Activated CD8-positive, alpha-beta T cell treated with anti-CD3 and anti-CD28 coated beads for 36 hours (primary cell): ENCODE data around the gene CHCHD3. TPM values are rescaled to one million over a fixed set of nuclear protein-coding genes. Genes with fewer than 3 reads are reported as not detected.
"Not testable (repeated sequence)": the region's sequence is repeated elsewhere in the genome, so short reads cannot be mapped to it uniquely, and the experiment has no call there.

Source experiments
- ATAC-seq: fragments of 200-7000 bp; cut with Tn5 transposase; one replicate; pipeline ENCODE4 v1.10.0; 2021; ENCODE audit warnings: mild to moderate bottlenecking, moderate library complexity
- CTCF ChIA-PET: fragments of 350-600 bp; sonication (Branson Sonifier 250); formaldehyde crosslinking; loops from one replicate; lab custom pipeline; 2021; ENCODE audit warnings: antibody characterized with exemption; lab: Charles Lee
- POLR2A ChIA-PET: fragments of 350-600 bp; sonication (Branson Sonifier 250); formaldehyde crosslinking; loops from one replicate; lab custom pipeline; 2021; ENCODE audit warnings: antibody characterized with exemption; lab: Charles Lee
- DNase-seq: peaks from one replicate; pipeline ENCODE4 v3.0.0-alpha.2; 2020
- H3K27ac Mint-ChIP-seq: one replicate; pipeline ENCODE4 v1.8.0; 2021; ENCODE audit warnings: mild to moderate bottlenecking, mixed read lengths
- H3K27me3 Mint-ChIP-seq: one replicate; pipeline ENCODE4 v1.8.0; 2021; ENCODE audit warnings: mixed read lengths
- H3K36me3 Mint-ChIP-seq: one replicate; pipeline ENCODE4 v1.8.0; 2021; ENCODE audit warnings: low read depth, mixed read lengths
- H3K4me1 Mint-ChIP-seq: one replicate; pipeline ENCODE4 v1.8.0; 2021; ENCODE audit warnings: low read depth, mixed read lengths
- H3K4me3 Mint-ChIP-seq: one replicate; pipeline ENCODE4 v1.8.0; 2021; ENCODE audit warnings: mild to moderate bottlenecking, moderate library complexity, mixed read lengths
- H3K9me3 Mint-ChIP-seq: one replicate; pipeline ENCODE4 v1.8.0; 2021; ENCODE audit warnings: mixed read lengths
- CTCF ChIP-seq: fragments of 200-600 bp; IDR thresholded peaks from one replicate; pipeline ENCODE4 v1.8.0; 2022; ENCODE audit warnings: antibody characterized with exemption, mild to moderate bottlenecking
- intact Hi-C: fragments of 100-400 bp; cut with micrococcal nuclease; formaldehyde crosslinking; loops from one replicate; pipeline ENCODE4 v1.10.0; 2022
- total RNA-seq, 2 experiments: library from RNA; stranded (reverse); gene quantifications; one replicate each; pipeline ENCODE4 v1.2.3, GENCODE V29; 2021

CHCHD3 gene
- total RNA-seq, 2 experiments from 2014 or later, result 61.4 to 63.4 TPM

- ATAC-seq, result peak; percentile 53
- peaks cover 41% of the 10 kb centered on the region for H3K36me3 Mint-ChIP-seq
- H3K27ac Mint-ChIP-seq, result no peak overlapping the region
These were observed 177.7 kb downstream of the CHCHD3 start for GRCh38 chr7:132904209-132904608.

GRCh38 chr7:132902294-132902693, 179.6 kb downstream of the CHCHD3 start:
- H3K4me1 Mint-ChIP-seq, ATAC-seq, POLR2A ChIA-PET, H3K27me3 Mint-ChIP-seq, H3K27ac Mint-ChIP-seq, H3K9me3 Mint-ChIP-seq, DNase-seq, intact Hi-C loops, H3K4me3 Mint-ChIP-seq, CTCF ChIA-PET: not testable (repeated sequence)
- peaks cover 41% of the 10 kb centered on the region for H3K36me3 Mint-ChIP-seq

More at GRCh38 chr7:132904209-132904608, 177.7 kb downstream of the CHCHD3 start:
- intact Hi-C loops, result no loop called here
- no peak overlapping the region for H3K4me3 Mint-ChIP-seq
- no peak for DNase-seq
- ChIA-PET CTCF (no interaction called here), POLR2A (no interaction called here)
- H3K9me3 Mint-ChIP-seq, result no peaks in the 10 kb centered on the region
- no peaks in the 10 kb centered on the region for H3K27me3 Mint-ChIP-seq
- TF ChIP-seq CTCF, result no peak
- H3K4me1 Mint-ChIP-seq, result peaks cover 6% of the 10 kb centered on the region

- no peak for TF ChIP-seq CTCF
- Mint-ChIP-seq H3K4me3 (no peak overlapping the region), H3K4me1 (peaks cover 6% of the 10 kb centered on the region), H3K27ac (no peak overlapping the region), H3K9me3 (no peaks in the 10 kb centered on the region), H3K36me3 (peaks cover 41% of the 10 kb centered on the region), H3K27me3 (no peaks in the 10 kb centered on the region)
- CTCF ChIA-PET, result no interaction called here
- no peak for ATAC-seq
- POLR2A ChIA-PET, result no interaction called here
- DNase-seq, result no peak
- intact Hi-C loops, result no loop called here
These were observed 180.6 kb downstream of the CHCHD3 start for GRCh38 chr7:132901241-132901640.

- H3K4me3 Mint-ChIP-seq, result no peak overlapping the region
- H3K9me3 Mint-ChIP-seq, result no peaks in the 10 kb centered on the region
- CTCF ChIA-PET, result no interaction called here
- DNase-seq, result no peak
- peaks cover 39% of the 10 kb centered on the region for H3K36me3 Mint-ChIP-seq
- ATAC-seq, result no peak
- intact Hi-C loops, result no loop called here
- no peak overlapping the region for H3K27ac Mint-ChIP-seq
- peaks cover 6% of the 10 kb centered on the region for H3K4me1 Mint-ChIP-seq
- no peaks in the 10 kb centered on the region for H3K27me3 Mint-ChIP-seq
- TF ChIP-seq CTCF, result no peak
- POLR2A ChIA-PET, result no interaction called here
These were observed 182.1 kb downstream of the CHCHD3 start for GRCh38 chr7:132899833-132900232.

- POLR2A ChIA-PET, intact Hi-C loops, H3K27ac Mint-ChIP-seq, H3K4me1 Mint-ChIP-seq, H3K9me3 Mint-ChIP-seq, H3K4me3 Mint-ChIP-seq, CTCF ChIA-PET, DNase-seq, H3K27me3 Mint-ChIP-seq, ATAC-seq: not testable (repeated sequence)
- peaks cover 32% of the 10 kb centered on the region for H3K36me3 Mint-ChIP-seq
These were observed 183.2 kb downstream of the CHCHD3 start for GRCh38 chr7:132898641-132899175.

GRCh38 chr7:132897093-132897687, 184.7 kb downstream of the CHCHD3 start:
- ChIA-PET POLR2A (no interaction called here), CTCF (no interaction called here)
- H3K27ac Mint-ChIP-seq, result no peak overlapping the region
- no peak for TF ChIP-seq CTCF
- DNase-seq, result no peak
- no peak overlapping the region for H3K4me3 Mint-ChIP-seq
- H3K36me3 Mint-ChIP-seq, result peaks cover 23% of the 10 kb centered on the region
- H3K9me3 Mint-ChIP-seq, result peaks cover under 1% of the 10 kb centered on the region
- H3K4me1 Mint-ChIP-seq, result no peaks in the 10 kb centered on the region
- intact Hi-C loops, result no loop called here
- ATAC-seq, result no peak
- H3K27me3 Mint-ChIP-seq, result no peaks in the 10 kb centered on the region
